Testis (tissue), 3 donors: Measurements from ENCODE around the gene C6orf15. TPM values are rescaled to one million over a fixed set of nuclear protein-coding genes. Genes with fewer than 3 reads are reported as not detected.
A peak's percentile ranks its signal among the peaks of the same experiment; 100 is the strongest.

Experiments used
- DNase-seq: peaks from one replicate; pipeline ENCODE4 v3.0.0-alpha.2; 2019
- H3K27ac ChIP-seq, 2 donors: fragments of 200-600 bp; sonication (generic); one replicate each; pipeline ENCODE4 v1.5.1; 2019
- H3K27me3 ChIP-seq: fragments of 200-600 bp; sonication (generic); one replicate; pipeline ENCODE4 v1.5.1; 2019
- H3K36me3 ChIP-seq: fragments of 200-600 bp; sonication (generic); one replicate; pipeline ENCODE4 v1.5.1; 2017; ENCODE audit warnings: low read depth; ENCODE audit errors: missing control alignments
- H3K4me1 ChIP-seq: fragments of 200-600 bp; sonication (generic); one replicate; pipeline ENCODE4 v1.5.1; 2019
- H3K4me3 ChIP-seq, 2 donors: fragments of 200-600 bp; sonication (generic); one replicate each; pipeline ENCODE4 v1.5.1; 2017 to 2019
- H3K9me3 ChIP-seq: fragments of 200-600 bp; sonication (generic); one replicate; pipeline ENCODE4 v1.5.1; 2017
- POLR2A ChIP-seq: fragments of 450-650 bp; IDR thresholded peaks from one replicate; pipeline ENCODE4 v1.6.1; 2017; ENCODE audit warnings: antibody characterized with exemption, mild to moderate bottlenecking, moderate library complexity
- WGBS, 2 donors: methylation state at CpG; one replicate each; pipeline ENCODE4 v1.1.5; 2018; 5-methylcytosine and 5-hydroxymethylcytosine counted together
- intact Hi-C: fragments of 100-400 bp; cut with DNase I; formaldehyde crosslinking; loops from one replicate; pipeline ENCODE4 v1.15.1; 2023; ENCODE audit warnings: low total_unique reads
- polyA plus RNA-seq: library from polyadenylated mRNA; stranded (reverse); fragments of 350-450 nt; fragmentation: Illumina TruSeq; extraction: RNeasy Lipid Tissue Mini Kit (QIAGEN cat#74804); gene quantifications from one replicate; pipeline ENCODE4 v1.2.3, GENCODE V29; 2014; ENCODE audit warnings: low read depth, low replicate concordance; ENCODE audit not compliant: insufficient read depth
- total RNA-seq, 2 donors: library from RNA; depleted of rRNA; stranded (reverse); fragments of >200 nt; gene quantifications; one replicate each; pipeline ENCODE4 v1.2.3, GENCODE V29; 2016
- TF ChIP-seq, protein P1 (sequence below), 3 experiments: fragments of 450-650 bp in 2 of 3; fragments of 200-600 bp in 1 of 3; sonication (generic) in 1 of 3; IDR thresholded peaks; one replicate each; pipeline ENCODE4 v1.5.1; 2016 to 2019; ENCODE audit warnings: antibody characterized with exemption in 3 of 3, mild to moderate bottlenecking in 2 of 3, moderate library complexity in 1 of 3

C6orf15 gene
- total and polyA plus RNA-seq, 3 donors from 2014 or later: not detected

DNA sequence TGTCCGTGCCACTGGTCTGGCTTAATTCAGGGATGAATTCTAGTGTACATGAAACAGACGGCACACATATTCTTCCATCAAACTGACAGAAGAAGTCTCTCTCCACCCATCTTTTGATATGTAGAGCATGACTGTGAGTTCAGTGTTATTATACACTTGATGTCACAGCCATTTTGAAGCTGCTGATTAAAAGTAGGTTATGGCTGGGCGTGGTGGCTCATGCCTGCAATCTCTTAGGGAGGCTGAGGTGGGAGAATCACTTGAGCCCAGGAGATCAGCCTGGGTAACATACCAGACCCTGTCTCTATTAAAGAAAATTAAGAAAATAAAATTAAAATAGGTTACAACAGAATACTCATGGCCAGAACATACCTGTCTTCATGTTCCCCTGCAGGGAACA lies 20.7 kb downstream of the C6orf15 start:
- no peaks in the 10 kb centered on the region for H3K36me3 ChIP-seq
- TF ChIP-seq, protein P1, sequence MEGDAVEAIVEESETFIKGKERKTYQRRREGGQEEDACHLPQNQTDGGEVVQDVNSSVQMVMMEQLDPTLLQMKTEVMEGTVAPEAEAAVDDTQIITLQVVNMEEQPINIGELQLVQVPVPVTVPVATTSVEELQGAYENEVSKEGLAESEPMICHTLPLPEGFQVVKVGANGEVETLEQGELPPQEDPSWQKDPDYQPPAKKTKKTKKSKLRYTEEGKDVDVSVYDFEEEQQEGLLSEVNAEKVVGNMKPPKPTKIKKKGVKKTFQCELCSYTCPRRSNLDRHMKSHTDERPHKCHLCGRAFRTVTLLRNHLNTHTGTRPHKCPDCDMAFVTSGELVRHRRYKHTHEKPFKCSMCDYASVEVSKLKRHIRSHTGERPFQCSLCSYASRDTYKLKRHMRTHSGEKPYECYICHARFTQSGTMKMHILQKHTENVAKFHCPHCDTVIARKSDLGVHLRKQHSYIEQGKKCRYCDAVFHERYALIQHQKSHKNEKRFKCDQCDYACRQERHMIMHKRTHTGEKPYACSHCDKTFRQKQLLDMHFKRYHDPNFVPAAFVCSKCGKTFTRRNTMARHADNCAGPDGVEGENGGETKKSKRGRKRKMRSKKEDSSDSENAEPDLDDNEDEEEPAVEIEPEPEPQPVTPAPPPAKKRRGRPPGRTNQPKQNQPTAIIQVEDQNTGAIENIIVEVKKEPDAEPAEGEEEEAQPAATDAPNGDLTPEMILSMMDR (IDR thresholded peaks at IDR 0.05): no peak
- no peak for TF ChIP-seq POLR2A

DNA sequence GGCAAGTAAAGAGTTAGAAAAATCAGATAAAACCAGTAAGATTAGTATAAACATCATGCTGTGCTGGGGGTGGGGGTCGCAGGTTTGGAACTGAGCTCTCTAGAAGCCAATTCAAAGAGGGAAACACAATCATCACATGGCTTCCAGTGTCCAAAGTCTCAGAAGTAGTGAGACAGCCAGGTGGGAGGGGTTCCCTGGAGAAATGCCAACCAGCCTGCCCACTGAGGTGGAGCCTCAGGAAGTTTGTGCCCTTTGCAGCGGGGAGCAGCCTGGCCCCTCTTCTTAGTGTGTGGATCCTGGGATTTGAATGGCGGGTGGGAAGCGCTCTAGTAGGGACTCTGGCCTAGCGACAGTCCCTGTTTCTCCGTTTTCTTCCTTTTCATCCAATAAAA lies 21.4 kb downstream of the C6orf15 start:
- Histone ChIP-seq H3K27me3 (no peaks in the 10 kb centered on the region), H3K4me3 (no peak overlapping the region), H3K4me1 (no peaks in the 10 kb centered on the region), H3K9me3 (no peaks in the 10 kb centered on the region), H3K27ac (no peak overlapping the region), H3K36me3 (no peaks in the 10 kb centered on the region)
- intact Hi-C loops: no loop called here
- WGBS, 2 donors: 94 to 96% methylated on average over 6 of the region's 6 CpGs
- DNase-seq: no peak
- no peak for TF ChIP-seq POLR2A
- TF ChIP-seq, protein P1 (IDR thresholded peaks at IDR 0.05): no peak

More for the DNA sequence above, 20.7 kb downstream of the C6orf15 start:
- Histone ChIP-seq H3K4me1 (no peaks in the 10 kb centered on the region), H3K27ac (no peak overlapping the region), H3K27me3 (no peaks in the 10 kb centered on the region), H3K9me3 (no peaks in the 10 kb centered on the region), H3K4me3 (no peak overlapping the region)
- no peak for DNase-seq
- WGBS, 2 donors: 37 to 60% methylated on average over 3 of the region's 3 CpGs
- intact Hi-C loops: no loop called here

DNA sequence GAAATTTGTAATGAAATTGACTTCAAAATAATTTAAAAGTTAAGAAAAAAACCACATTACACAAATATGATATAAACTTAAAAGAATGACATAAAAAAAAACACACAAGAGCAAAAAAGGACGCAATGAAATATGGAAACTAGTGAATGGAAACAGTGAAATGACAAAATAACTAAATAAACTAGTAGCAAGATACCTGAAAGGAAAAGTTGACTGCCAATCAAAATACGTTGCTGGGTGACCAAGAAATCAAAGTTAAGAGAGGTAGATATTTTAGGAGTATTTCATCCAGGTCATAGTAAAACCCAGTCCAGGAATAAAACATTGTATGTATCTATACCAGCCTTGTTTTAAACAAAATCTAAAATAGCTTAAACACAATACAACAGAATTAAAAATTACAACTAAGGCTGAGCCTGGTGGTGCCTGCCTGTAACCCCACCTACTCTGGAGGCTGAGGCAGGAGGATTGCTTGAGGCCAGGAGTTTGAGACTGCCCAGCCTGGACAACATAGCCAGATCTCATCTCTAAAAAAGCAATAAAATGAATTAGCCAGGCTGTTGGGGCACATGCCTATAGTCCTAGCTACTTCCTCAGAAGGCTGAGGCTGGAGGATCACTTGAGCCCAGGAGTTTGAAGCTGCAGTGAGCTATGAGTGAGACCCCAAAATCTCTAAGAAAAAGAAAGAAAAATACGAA lies 22.0 kb downstream of the C6orf15 start:
- TF ChIP-seq POLR2A: no peak
- TF ChIP-seq, protein P1 (IDR thresholded peaks at IDR 0.05): no peak
- H3K4me1 ChIP-seq: no peaks in the 10 kb centered on the region
- intact Hi-C loops: no loop called here
- 86 to 93% methylated on average over 3 of the region's 3 CpGs for WGBS, 2 donors
- H3K36me3 ChIP-seq: no peaks in the 10 kb centered on the region
- H3K27me3 ChIP-seq: no peaks in the 10 kb centered on the region
- no peak overlapping the region for H3K4me3 ChIP-seq
- H3K27ac ChIP-seq: no peak overlapping the region
- H3K9me3 ChIP-seq: no peaks in the 10 kb centered on the region
- DNase-seq: no peak

DNA sequence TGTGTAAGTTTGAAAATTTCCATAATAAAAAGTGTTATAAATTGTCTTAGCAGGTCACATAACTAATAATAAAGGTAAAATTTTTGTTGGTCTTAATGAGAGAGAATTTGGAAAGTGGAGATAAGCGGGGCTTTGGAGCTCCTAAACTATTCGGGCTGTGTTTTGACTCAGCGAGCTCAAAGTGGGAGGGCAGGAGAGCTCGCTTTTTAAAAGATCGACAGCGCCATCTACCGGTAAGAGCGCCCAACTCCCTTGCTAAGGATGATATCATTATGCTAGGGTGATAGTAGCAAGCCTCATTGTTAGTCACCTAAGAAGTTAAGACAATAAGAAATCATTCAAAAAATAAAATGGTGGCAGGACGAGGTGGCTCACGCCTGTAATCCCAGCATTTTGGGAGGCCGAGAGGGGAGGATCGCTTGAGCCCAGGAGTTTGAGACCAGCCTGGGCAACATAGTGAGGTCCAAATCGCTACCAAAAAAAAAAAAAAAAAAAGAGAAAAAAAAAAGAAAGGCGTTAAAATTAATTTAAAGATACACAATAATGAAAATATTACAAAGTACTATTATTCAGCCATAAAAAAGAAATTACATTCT lies 24.8 kb downstream of the C6orf15 start:
- intact Hi-C loops: no loop called here
- Histone ChIP-seq H3K4me3 (peak overlapping the region in 1 of 2 donors; percentile 4), H3K27me3 (no peaks in the 10 kb centered on the region), H3K36me3 (no peaks in the 10 kb centered on the region), H3K9me3 (no peaks in the 10 kb centered on the region), H3K4me1 (no peaks in the 10 kb centered on the region), H3K27ac (no peak overlapping the region)
- DNase-seq: peak; percentile 96
- TF ChIP-seq, protein P1 (IDR thresholded peaks at IDR 0.05): peak; percentile 52 to 92 (median 88)
- no peak for TF ChIP-seq POLR2A
- 7 to 10% methylated on average over 14 of the region's 14 CpGs for WGBS, 2 donors
